ENCODE measurements around the gene ACKR2. TPM values are rescaled to one million over a fixed set of nuclear protein-coding genes. Genes with fewer than 3 reads are reported as not detected.
"Not testable (repeated sequence)": the region's sequence is repeated elsewhere in the genome, so short reads cannot be mapped to it uniquely, and the experiment has no call there.

ACKR2 gene
- total RNA-seq, 2 donors from 2014 or later = 1.1 to 1.2 TPM

GRCh38 chr3:42804106-42804830 lies 5.0 kb upstream of the ACKR2 start, which contains the start of gene HIGD1A:
Gene HIGD1A, minus strand, starts transcription at chr3:42804490. Its CDS starts 10,237 bp downstream, at chr3:42794253.
- ATAC-seq (replicated peaks in 1 of 2) = peak; percentile 98 to 99

GRCh38 chr3:42804831-42805132 lies 4.5 kb upstream of the ACKR2 start:
- ATAC-seq (replicated peaks in 1 of 2) (no peak), DNase-seq (no peak)
- Mint-ChIP-seq H3K9me3 (no peaks in the 10 kb centered on the region), H3K27ac (no peak overlapping the region), H3K4me3 (peak overlapping the region; percentile 94 to 96), H3K27me3 (ENCODE audit: low read depth) (peaks cover 29% of the 10 kb centered on the region), H3K4me1 (ENCODE audit: low read depth) (peaks cover 48% of the 10 kb centered on the region), H3K36me3 (ENCODE audit: insufficient read depth in 2 of 2) (peaks cover 1 to 2% of the 10 kb centered on the region in 2 donors)

More at GRCh38 chr3:42804106-42804830, 5.0 kb upstream of the ACKR2 start, which contains the start of gene HIGD1A:
- Mint-ChIP-seq H3K9me3 (no peaks in the 10 kb centered on the region), H3K4me1 (ENCODE audit: low read depth) (peaks cover 53% of the 10 kb centered on the region), H3K36me3 (ENCODE audit: insufficient read depth in 2 of 2) (peaks cover 1 to 2% of the 10 kb centered on the region in 2 donors), H3K27ac (peak within 1 kb of the TSS; percentile 91), H3K4me3 (peak within 1 kb of the TSS; percentile 94 to 96), H3K27me3 (ENCODE audit: low read depth) (peaks cover 27% of the 10 kb centered on the region)
- peak; percentile 93 to 97 for DNase-seq

GRCh38 chr3:42805141-42805821 lies 4.0 kb upstream of the ACKR2 start:
- ATAC-seq (replicated peaks in 1 of 2) = no peak
- DNase-seq = no peak
- H3K27me3 Mint-ChIP-seq (ENCODE audit: low read depth) = peaks cover 29% of the 10 kb centered on the region
- H3K36me3 Mint-ChIP-seq (ENCODE audit: insufficient read depth in 2 of 2) = peaks cover 1 to 2% of the 10 kb centered on the region in 2 donors
- H3K9me3 Mint-ChIP-seq = no peaks in the 10 kb centered on the region
- H3K4me1 Mint-ChIP-seq (ENCODE audit: low read depth) = peaks cover 43% of the 10 kb centered on the region
- H3K27ac Mint-ChIP-seq = no peak overlapping the region
- H3K4me3 Mint-ChIP-seq = peak overlapping the region; percentile 94 to 96

- Mint-ChIP-seq H3K27ac (no peak overlapping the region), H3K4me3 (no peak overlapping the region)
These were observed 1.3 kb upstream of the ACKR2 start for GRCh38 chr3:42807929-42808328.

GRCh38 chr3:42810706-42811105 lies 1.5 kb downstream of the ACKR2 start:
- H3K4me3 Mint-ChIP-seq; H3K27ac Mint-ChIP-seq; DNase-seq; H3K4me1 Mint-ChIP-seq (ENCODE audit: low read depth); ATAC-seq (replicated peaks in 1 of 2); H3K36me3 Mint-ChIP-seq (ENCODE audit: insufficient read depth in 2 of 2); H3K9me3 Mint-ChIP-seq: not testable (repeated sequence)
- H3K27me3 Mint-ChIP-seq (ENCODE audit: low read depth) = peaks cover 23% of the 10 kb centered on the region

More at GRCh38 chr3:42807929-42808328, 1.3 kb upstream of the ACKR2 start:
- Mint-ChIP-seq H3K36me3 (ENCODE audit: insufficient read depth in 2 of 2) (peaks cover under 1 to 2% of the 10 kb centered on the region in 2 donors), H3K4me1 (ENCODE audit: low read depth) (peaks cover 20% of the 10 kb centered on the region), H3K27me3 (ENCODE audit: low read depth) (peaks cover 29% of the 10 kb centered on the region), H3K9me3 (no peaks in the 10 kb centered on the region)
- ATAC-seq (replicated peaks in 1 of 2) (no peak), DNase-seq (no peak)

GRCh38 chr3:42811118-42811883 lies 2.1 kb downstream of the ACKR2 start:
- H3K36me3 Mint-ChIP-seq (ENCODE audit: insufficient read depth in 2 of 2); DNase-seq; H3K27ac Mint-ChIP-seq; H3K9me3 Mint-ChIP-seq; ATAC-seq (replicated peaks in 1 of 2); H3K4me3 Mint-ChIP-seq; H3K4me1 Mint-ChIP-seq (ENCODE audit: low read depth): not testable (repeated sequence)
- H3K27me3 Mint-ChIP-seq (ENCODE audit: low read depth) = peaks cover 17% of the 10 kb centered on the region

GRCh38 chr3:42814246-42814645 lies 5.0 kb downstream of the ACKR2 start:
- no peaks in the 10 kb centered on the region for H3K36me3 Mint-ChIP-seq (ENCODE audit: insufficient read depth in 2 of 2)
- H3K27ac Mint-ChIP-seq = no peak overlapping the region

GRCh38 chr3:42814914-42815507 lies 5.8 kb downstream of the ACKR2 start:
- no peak overlapping the region for H3K27ac Mint-ChIP-seq
- no peaks in the 10 kb centered on the region for H3K4me1 Mint-ChIP-seq (ENCODE audit: low read depth)
- no peaks in the 10 kb centered on the region for H3K36me3 Mint-ChIP-seq (ENCODE audit: insufficient read depth in 2 of 2)
- no peak overlapping the region for H3K4me3 Mint-ChIP-seq
- H3K9me3 Mint-ChIP-seq = no peaks in the 10 kb centered on the region
- ATAC-seq (replicated peaks in 1 of 2) = no peak
- no peaks in the 10 kb centered on the region for H3K27me3 Mint-ChIP-seq (ENCODE audit: low read depth)
- no peak for DNase-seq

More at GRCh38 chr3:42814246-42814645, 5.0 kb downstream of the ACKR2 start:
- H3K9me3 Mint-ChIP-seq = no peaks in the 10 kb centered on the region
- no peak overlapping the region for H3K4me3 Mint-ChIP-seq
- H3K4me1 Mint-ChIP-seq (ENCODE audit: low read depth) = no peaks in the 10 kb centered on the region
- peaks cover 2% of the 10 kb centered on the region for H3K27me3 Mint-ChIP-seq (ENCODE audit: low read depth)
- ATAC-seq (replicated peaks in 1 of 2) = no peak
- DNase-seq = no peak

- Mint-ChIP-seq H3K9me3 (no peaks in the 10 kb centered on the region), H3K27me3 (ENCODE audit: low read depth) (no peaks in the 10 kb centered on the region), H3K4me1 (ENCODE audit: low read depth) (no peaks in the 10 kb centered on the region), H3K4me3 (no peak overlapping the region), H3K36me3 (ENCODE audit: insufficient read depth in 2 of 2) (no peaks in the 10 kb centered on the region), H3K27ac (no peak overlapping the region)
- DNase-seq (no peak), ATAC-seq (replicated peaks in 1 of 2) (peak in 1 of 2 donors; percentile 25)
These were observed 6.6 kb downstream of the ACKR2 start for GRCh38 chr3:42815826-42816225.

- no peaks in the 10 kb centered on the region for H3K9me3 Mint-ChIP-seq
- H3K36me3 Mint-ChIP-seq (ENCODE audit: insufficient read depth in 2 of 2) = no peaks in the 10 kb centered on the region
- H3K4me3 Mint-ChIP-seq = no peak overlapping the region
- ATAC-seq (replicated peaks in 1 of 2) (peak in 1 of 2 donors; percentile 18), DNase-seq (no peak)
- H3K27me3 Mint-ChIP-seq (ENCODE audit: low read depth) = no peaks in the 10 kb centered on the region
- H3K27ac Mint-ChIP-seq = no peak overlapping the region
- no peaks in the 10 kb centered on the region for H3K4me1 Mint-ChIP-seq (ENCODE audit: low read depth)
These were observed 10.2 kb downstream of the ACKR2 start for GRCh38 chr3:42819351-42819965.

- Mint-ChIP-seq H3K4me3 (no peak overlapping the region), H3K36me3 (ENCODE audit: insufficient read depth in 2 of 2) (no peaks in the 10 kb centered on the region), H3K27me3 (ENCODE audit: low read depth) (no peaks in the 10 kb centered on the region), H3K27ac (no peak overlapping the region), H3K4me1 (ENCODE audit: low read depth) (no peaks in the 10 kb centered on the region), H3K9me3 (no peaks in the 10 kb centered on the region)
- ATAC-seq (replicated peaks in 1 of 2) = no peak
- no peak for DNase-seq
These were observed 11.5 kb downstream of the ACKR2 start for GRCh38 chr3:42820746-42821051.

GRCh38 chr3:42822828-42823227 lies 13.6 kb downstream of the ACKR2 start:
- no peak for ATAC-seq (replicated peaks in 1 of 2)
- no peak for DNase-seq
- Mint-ChIP-seq H3K4me1 (ENCODE audit: low read depth) (no peaks in the 10 kb centered on the region), H3K27me3 (ENCODE audit: low read depth) (peaks cover 6% of the 10 kb centered on the region), H3K27ac (no peak overlapping the region), H3K36me3 (ENCODE audit: insufficient read depth in 2 of 2) (no peaks in the 10 kb centered on the region), H3K9me3 (no peaks in the 10 kb centered on the region), H3K4me3 (no peak overlapping the region)
